HEK293T (cell line): Measurements from ENCODE around the gene CIC.

Source experiments
- ARNT ChIP-seq: fragments of 450-650 bp; IDR thresholded peaks from 2 replicates; pipeline ENCODE4 v1.6.1; 2017; ENCODE audit warnings: mild to moderate bottlenecking
- BHLHE40 ChIP-seq: fragments of 450-650 bp; IDR thresholded peaks from 2 replicates; pipeline ENCODE4 v1.6.1; 2016; ENCODE audit warnings: mild to moderate bottlenecking, moderate library complexity, borderline replicate concordance
- ELF4 ChIP-seq: fragments of 450-650 bp; IDR thresholded peaks from 2 replicates; pipeline ENCODE4 v1.6.1; 2017; ENCODE audit warnings: antibody characterized with exemption
- FOXA1 ChIP-seq: fragments of 450-650 bp; IDR thresholded peaks from 2 replicates; pipeline ENCODE4 v1.6.1; 2016; ENCODE audit warnings: mild to moderate bottlenecking
- FOXK2 ChIP-seq: fragments of 450-650 bp; IDR thresholded peaks from 2 replicates; pipeline ENCODE4 v1.6.1; 2016; ENCODE audit warnings: mild to moderate bottlenecking
- FOXM1 ChIP-seq: fragments of 450-650 bp; IDR thresholded peaks from 2 replicates; pipeline ENCODE4 v1.6.1; 2017; ENCODE audit warnings: mild to moderate bottlenecking, borderline replicate concordance
- L3MBTL2 ChIP-seq: fragments of 450-650 bp; conservative IDR thresholded peaks from 2 replicates; pipeline ENCODE4 v1.6.1; 2016; ENCODE audit warnings: mild to moderate bottlenecking
- LEF1 ChIP-seq: fragments of 450-650 bp; IDR thresholded peaks from 2 replicates; pipeline ENCODE4 v1.6.1; 2017; ENCODE audit warnings: mild to moderate bottlenecking, borderline replicate concordance
- SP1 ChIP-seq: fragments of 450-650 bp; IDR thresholded peaks from 2 replicates; pipeline ENCODE4 v1.6.1; 2017
- TARDBP ChIP-seq: fragments of 450-650 bp; IDR thresholded peaks from 2 replicates; pipeline ENCODE4 v1.6.1; 2016
- TF ChIP-seq, protein P1 (sequence below): fragments of 450-650 bp; IDR thresholded peaks from 2 replicates; pipeline ENCODE4 v1.6.1; 2016

DNA sequence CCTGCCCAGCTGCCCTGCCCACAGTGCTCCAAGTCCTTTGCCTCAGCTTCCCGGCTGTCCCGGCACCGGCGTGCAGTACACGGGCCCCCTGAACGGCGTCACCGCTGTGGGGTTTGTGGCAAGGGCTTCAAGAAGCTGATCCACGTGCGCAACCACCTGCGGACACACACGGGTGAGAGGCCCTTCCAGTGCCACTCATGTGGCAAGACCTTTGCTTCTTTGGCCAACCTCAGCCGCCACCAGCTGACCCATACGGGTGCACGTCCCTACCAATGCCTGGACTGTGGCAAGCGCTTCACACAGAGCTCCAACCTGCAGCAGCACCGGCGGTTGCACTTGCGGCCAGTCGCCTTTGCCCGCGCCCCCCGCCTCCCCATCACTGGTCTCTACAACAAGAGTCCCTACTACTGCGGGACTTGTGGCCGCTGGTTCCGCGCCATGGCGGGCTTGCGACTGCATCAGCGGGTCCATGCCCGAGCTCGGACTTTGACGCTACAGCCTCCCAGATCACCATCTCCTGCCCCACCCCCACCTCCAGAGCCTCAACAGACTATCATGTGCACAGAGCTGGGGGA is 43.2 kb upstream of the CIC start:
- TF ChIP-seq LEF1 (no peak), FOXM1 (no peak), ELF4 (no peak), BHLHE40 (no peak), FOXA1 (no peak), FOXK2 (no peak), SP1 (no peak), L3MBTL2 (no peak), ARNT (no peak), TARDBP (no peak)
- TF ChIP-seq, protein P1, sequence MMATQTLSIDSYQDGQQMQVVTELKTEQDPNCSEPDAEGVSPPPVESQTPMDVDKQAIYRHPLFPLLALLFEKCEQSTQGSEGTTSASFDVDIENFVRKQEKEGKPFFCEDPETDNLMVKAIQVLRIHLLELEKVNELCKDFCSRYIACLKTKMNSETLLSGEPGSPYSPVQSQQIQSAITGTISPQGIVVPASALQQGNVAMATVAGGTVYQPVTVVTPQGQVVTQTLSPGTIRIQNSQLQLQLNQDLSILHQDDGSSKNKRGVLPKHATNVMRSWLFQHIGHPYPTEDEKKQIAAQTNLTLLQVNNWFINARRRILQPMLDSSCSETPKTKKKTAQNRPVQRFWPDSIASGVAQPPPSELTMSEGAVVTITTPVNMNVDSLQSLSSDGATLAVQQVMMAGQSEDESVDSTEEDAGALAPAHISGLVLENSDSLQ = no peak
